A549 (cell line): ENCODE measurements around the gene KCNA3. TPM values are rescaled to one million over a fixed set of nuclear protein-coding genes. Genes with fewer than 3 reads are reported as not detected.

ENCODE experiments used
- ATAC-seq, 2 experiments: fragments of 200-7000 bp in 1 of 2; fragments of >200 bp in 1 of 2; cut with Nextera tagmentation in 1 of 2; cut with Tn5 transposase in 1 of 2; 3 replicates each; pipeline versions ENCODE4 v1.8.0 to v1.9.1; 2018 to 2020; ENCODE audit warnings: mild to moderate bottlenecking in 1 of 2, moderate library complexity in 1 of 2
- CTCF ChIA-PET: fragments of 300-600 bp; sonication (Branson Sonifier 250); formaldehyde crosslinking; extraction: SDS; loops from one replicate; lab custom pipeline; 2021; ENCODE audit warnings: antibody characterized with exemption, inconsistent platforms; lab: Yijun Ruan, JAX
- POLR2A ChIA-PET: fragments of 350-600 bp; formaldehyde crosslinking; extraction: SDS; loops from one replicate; lab custom pipeline; 2021; ENCODE audit warnings: antibody characterized with exemption, inconsistent platforms; lab: Yijun Ruan, JAX
- DNase-seq, 2 experiments: peaks; one replicate each; pipeline versions ENCODE4 v3.0.0 to v3.0.0-alpha.2; 2011 to 2016; ENCODE audit warnings: low read depth in 1 of 2, low spot score in 1 of 2
- FAIRE-seq: peaks from 2 replicates; lab custom pipeline; 2011; peaks lifted over from hg19 to GRCh38; lab: Jason Lieb, UNC
- H3K27ac ChIP-seq, 2 experiments: fragments of >200 bp; sonication (Bioruptor Twin); formaldehyde crosslinking; 3 replicates each; pipeline ENCODE4 v1.5.1; 2016 to 2017
- H3K4me1 ChIP-seq: fragments of >200 bp; sonication (Bioruptor Twin); formaldehyde crosslinking; 3 replicates; pipeline ENCODE4 v1.6.1; 2016
- H3K4me2 ChIP-seq: fragments of >200 bp; sonication (Bioruptor Twin); formaldehyde crosslinking; 3 replicates; pipeline ENCODE4 v1.6.1; 2016
- H3K4me3 ChIP-seq: fragments of >200 bp; sonication (Bioruptor Twin); formaldehyde crosslinking; 3 replicates; pipeline ENCODE4 v1.5.1; 2016
- H3K9me3 ChIP-seq: fragments of >200 bp; sonication (Bioruptor Twin); formaldehyde crosslinking; 3 replicates; pipeline ENCODE4 v1.6.1; 2016
- ATOH8 ChIP-seq: fragments of 250-450 bp; sonication (Bioruptor Pico); IDR thresholded peaks from 2 replicates; pipeline ENCODE4 v1.5.0; 2020; ENCODE audit warnings: low read depth, mild to moderate bottlenecking, moderate library complexity
- BHLHE40 ChIP-seq: IDR thresholded peaks from 2 replicates; pipeline ENCODE4 v1.6.1; 2012; ENCODE audit warnings: low read depth, low read length, inconsistent platforms
- CBX2 ChIP-seq: fragments of 200-600 bp; sonication (generic); IDR thresholded peaks from 2 replicates; pipeline ENCODE4 v1.6.1; 2016; ENCODE audit warnings: low read depth, mild to moderate bottlenecking, borderline replicate concordance
- EP300 ChIP-seq, 2 experiments: fragments of >200 bp; sonication (Bioruptor Twin); formaldehyde crosslinking; IDR thresholded peaks; 2 replicates in 1 of 2; 3 replicates in 1 of 2; pipeline ENCODE4 v1.6.1; 2016 to 2017
- ESRRA ChIP-seq: fragments of 150-350 bp; IDR thresholded peaks from 2 replicates; pipeline ENCODE4 v1.6.1; 2014; ENCODE audit warnings: mild to moderate bottlenecking, low read length, borderline replicate concordance
- FOSL2 ChIP-seq, 2 experiments: fragments of 450-650 bp in 1 of 2; fragments of >200 bp in 1 of 2; sonication (Bioruptor Twin) in 1 of 2; formaldehyde crosslinking; IDR thresholded peaks; 2 replicates each; pipeline versions ENCODE4 v1.5.0 to v1.6.1; 2016 to 2020; ENCODE audit warnings: mild to moderate bottlenecking in 1 of 2, moderate library complexity in 1 of 2
- GATA3 ChIP-seq: IDR thresholded peaks from 2 replicates; pipeline ENCODE4 v1.6.1; 2012; ENCODE audit warnings: borderline replicate concordance
- HDAC2 ChIP-seq: fragments of 200-600 bp; sonication (generic); IDR thresholded peaks from 2 replicates; pipeline ENCODE4 v1.6.1; 2016
- HEYL ChIP-seq: fragments of 250-450 bp; sonication (Bioruptor Pico); IDR thresholded peaks from 2 replicates; pipeline ENCODE4 v1.8.0; 2021; ENCODE audit warnings: mild to moderate bottlenecking, moderate library complexity
- HOXA7 ChIP-seq: fragments of 250-450 bp; sonication (Bioruptor Pico); IDR thresholded peaks from 2 replicates; pipeline ENCODE4 v1.5.0; 2020; ENCODE audit warnings: mild to moderate bottlenecking, moderate library complexity
- HOXB13 ChIP-seq: fragments of 250-450 bp; sonication (Bioruptor Pico); IDR thresholded peaks from 2 replicates; pipeline ENCODE4 v1.5.0; 2020; ENCODE audit warnings: low read depth, mild to moderate bottlenecking, moderate library complexity
- MYC ChIP-seq: IDR thresholded peaks from 2 replicates; pipeline ENCODE4 v1.6.1; 2012; ENCODE audit warnings: mild to moderate bottlenecking, inconsistent platforms, low read length, improper control_type of control experiment, borderline replicate concordance
- PBX3 ChIP-seq: IDR thresholded peaks from 2 replicates; pipeline ENCODE4 v1.6.1; 2012
- PHF8 ChIP-seq: fragments of 200-600 bp; sonication (generic); IDR thresholded peaks from 2 replicates; pipeline ENCODE4 v1.6.1; 2016; ENCODE audit warnings: low read depth, mild to moderate bottlenecking, antibody characterized with exemption, moderate library complexity, borderline replicate concordance
- POLR2AphosphoS2 ChIP-seq: conservative IDR thresholded peaks from 2 replicates; pipeline ENCODE4 v1.6.1; 2012; ENCODE audit warnings: low read length, improper control_type of control experiment, inconsistent platforms
- REST ChIP-seq: fragments of 200-600 bp; sonication (generic); IDR thresholded peaks from 2 replicates; pipeline ENCODE4 v1.6.1; 2016; ENCODE audit warnings: antibody characterized with exemption, mild to moderate bottlenecking, moderate library complexity
- SREBF2 ChIP-seq: fragments of 450-650 bp; IDR thresholded peaks from 2 replicates; pipeline ENCODE4 v1.6.1; 2014; ENCODE audit warnings: mild to moderate bottlenecking, moderate library complexity
- TFCP2L1 ChIP-seq: fragments of 250-450 bp; sonication (Bioruptor Pico); IDR thresholded peaks from 2 replicates; pipeline ENCODE4 v1.5.0; 2021; ENCODE audit warnings: mild to moderate bottlenecking
- ZFP36 ChIP-seq: fragments of 450-650 bp; IDR thresholded peaks from 2 replicates; pipeline ENCODE4 v1.6.1; 2014; ENCODE audit warnings: borderline replicate concordance; ENCODE audit not compliant: partially characterized antibody
- WGBS: methylation state at CpG from one replicate; pipeline ENCODE4 v1.1.6; 2017; ENCODE audit errors: missing lambda C conversion rate; 5-methylcytosine and 5-hydroxymethylcytosine counted together
- polyA plus RNA-seq, 4 experiments: library from polyadenylated mRNA; depleted of rRNA in 3 of 4; stranded (reverse); fragments of >200 nt; fragmentation: RNase III in 1 of 4; extraction: RNeasy Plus Mini Kit Qiagen cat#74134 plus additional on column Dnase treatment in 1 of 4; gene quantifications; 2 replicates in 3 of 4; 3 replicates in 1 of 4; pipeline ENCODE4 v1.2.3, GENCODE V29; 2011 to 2017
- TF ChIP-seq, protein P1 (sequence below): fragments of >200 bp; sonication (Bioruptor Twin); formaldehyde crosslinking; IDR thresholded peaks from 3 replicates; pipeline ENCODE4 v1.6.1; 2016
- TF ChIP-seq, protein P2 (sequence below): fragments of 150-350 bp; IDR thresholded peaks from 2 replicates; pipeline ENCODE4 v1.6.1; 2014; ENCODE audit warnings: low read depth, mild to moderate bottlenecking, low read length
- TF ChIP-seq, protein P3 (sequence below): fragments of 450-650 bp; IDR thresholded peaks from 2 replicates; pipeline ENCODE4 v1.6.1; 2014; ENCODE audit warnings: antibody characterized with exemption
- TF ChIP-seq, protein P4 (sequence below): fragments of >200 bp; sonication (Bioruptor Twin); formaldehyde crosslinking; IDR thresholded peaks from 3 replicates; pipeline ENCODE4 v1.5.1; 2016

The KCNA3 gene
- polyA plus RNA-seq, 2 of the 4 experiments (the other 2 are of a cell fraction): not detected

GRCh38 chr1:110708974-110709440, 34.3 kb upstream of the KCNA3 start:
- WGBS: 58% methylated on average over 1 of the region's 1 CpG
- H3K4me1 ChIP-seq: no peaks in the 10 kb centered on the region
- ChIA-PET CTCF (no interaction called here), POLR2A (no interaction called here)
- DNase-seq (no peak), FAIRE-seq (no peak), ATAC-seq (no peak)
- TF ChIP-seq PBX3 (no peak), FOSL2 (IDR thresholded peaks at IDR 0.05) (no peak), FOSL2 (CRISPR knock-in tag; IDR thresholded peaks at IDR 0.05) (no peak), HDAC2 (no peak), MYC (no peak), ATOH8 (no peak), POLR2AphosphoS2 (no peak), GATA3 (no peak), EP300 (IDR thresholded peaks at IDR 0.05) (no peak), PHF8 (no peak), TFCP2L1 (no peak)
- TF ChIP-seq, protein P1, sequence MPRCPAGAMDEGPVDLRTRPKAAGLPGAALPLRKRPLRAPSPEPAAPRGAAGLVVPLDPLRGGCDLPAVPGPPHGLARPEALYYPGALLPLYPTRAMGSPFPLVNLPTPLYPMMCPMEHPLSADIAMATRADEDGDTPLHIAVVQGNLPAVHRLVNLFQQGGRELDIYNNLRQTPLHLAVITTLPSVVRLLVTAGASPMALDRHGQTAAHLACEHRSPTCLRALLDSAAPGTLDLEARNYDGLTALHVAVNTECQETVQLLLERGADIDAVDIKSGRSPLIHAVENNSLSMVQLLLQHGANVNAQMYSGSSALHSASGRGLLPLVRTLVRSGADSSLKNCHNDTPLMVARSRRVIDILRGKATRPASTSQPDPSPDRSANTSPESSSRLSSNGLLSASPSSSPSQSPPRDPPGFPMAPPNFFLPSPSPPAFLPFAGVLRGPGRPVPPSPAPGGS: no peak
- TF ChIP-seq, protein P2, sequence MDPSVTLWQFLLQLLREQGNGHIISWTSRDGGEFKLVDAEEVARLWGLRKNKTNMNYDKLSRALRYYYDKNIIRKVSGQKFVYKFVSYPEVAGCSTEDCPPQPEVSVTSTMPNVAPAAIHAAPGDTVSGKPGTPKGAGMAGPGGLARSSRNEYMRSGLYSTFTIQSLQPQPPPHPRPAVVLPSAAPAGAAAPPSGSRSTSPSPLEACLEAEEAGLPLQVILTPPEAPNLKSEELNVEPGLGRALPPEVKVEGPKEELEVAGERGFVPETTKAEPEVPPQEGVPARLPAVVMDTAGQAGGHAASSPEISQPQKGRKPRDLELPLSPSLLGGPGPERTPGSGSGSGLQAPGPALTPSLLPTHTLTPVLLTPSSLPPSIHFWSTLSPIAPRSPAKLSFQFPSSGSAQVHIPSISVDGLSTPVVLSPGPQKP: no peak
- TF ChIP-seq, protein P3, sequence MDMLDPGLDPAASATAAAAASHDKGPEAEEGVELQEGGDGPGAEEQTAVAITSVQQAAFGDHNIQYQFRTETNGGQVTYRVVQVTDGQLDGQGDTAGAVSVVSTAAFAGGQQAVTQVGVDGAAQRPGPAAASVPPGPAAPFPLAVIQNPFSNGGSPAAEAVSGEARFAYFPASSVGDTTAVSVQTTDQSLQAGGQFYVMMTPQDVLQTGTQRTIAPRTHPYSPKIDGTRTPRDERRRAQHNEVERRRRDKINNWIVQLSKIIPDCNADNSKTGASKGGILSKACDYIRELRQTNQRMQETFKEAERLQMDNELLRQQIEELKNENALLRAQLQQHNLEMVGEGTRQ: no peak
- H3K4me3 ChIP-seq: no peak overlapping the region
- no peaks in the 10 kb centered on the region for H3K9me3 ChIP-seq
- no peak overlapping the region for H3K27ac ChIP-seq
- H3K4me2 ChIP-seq: no peak overlapping the region

GRCh38 chr1:110707232-110707631, 32.5 kb upstream of the KCNA3 start:
- TF ChIP-seq CBX2: no peak
- no peak for TF ChIP-seq SREBF2
- no peak for TF ChIP-seq POLR2AphosphoS2
- TF ChIP-seq, all 56 proteins: peak for 0
- Histone ChIP-seq H3K4me1 (no peaks in the 10 kb centered on the region), H3K4me2 (no peak overlapping the region), H3K9me3 (no peaks in the 10 kb centered on the region), H3K4me3 (no peak overlapping the region), H3K27ac (no peak overlapping the region)
- ATAC-seq (no peak), DNase-seq (no peak), FAIRE-seq (no peak)
- ChIA-PET POLR2A (no interaction called here), CTCF (no interaction called here)
- 8% methylated on average over 2 of the region's 2 CpGs for WGBS

GRCh38 chr1:110706621-110707020, 31.9 kb upstream of the KCNA3 start:
- WGBS: 0% methylated on average over 1 of the region's 1 CpG
- CTCF ChIA-PET: interaction anchor here (0.7 kb wide), 1 partner anchor 27 kb away, joined by 3 read pairs; no protein-coding TSS in a partner anchor
- FAIRE-seq: no peak
- no peak for TF ChIP-seq HOXA7 (CRISPR knock-in tag)
- TF ChIP-seq HEYL (CRISPR knock-in tag): no peak
- TF ChIP-seq ESRRA: no peak
- no peak for TF ChIP-seq MYC
- no peak for TF ChIP-seq BHLHE40
- TF ChIP-seq, protein P4, sequence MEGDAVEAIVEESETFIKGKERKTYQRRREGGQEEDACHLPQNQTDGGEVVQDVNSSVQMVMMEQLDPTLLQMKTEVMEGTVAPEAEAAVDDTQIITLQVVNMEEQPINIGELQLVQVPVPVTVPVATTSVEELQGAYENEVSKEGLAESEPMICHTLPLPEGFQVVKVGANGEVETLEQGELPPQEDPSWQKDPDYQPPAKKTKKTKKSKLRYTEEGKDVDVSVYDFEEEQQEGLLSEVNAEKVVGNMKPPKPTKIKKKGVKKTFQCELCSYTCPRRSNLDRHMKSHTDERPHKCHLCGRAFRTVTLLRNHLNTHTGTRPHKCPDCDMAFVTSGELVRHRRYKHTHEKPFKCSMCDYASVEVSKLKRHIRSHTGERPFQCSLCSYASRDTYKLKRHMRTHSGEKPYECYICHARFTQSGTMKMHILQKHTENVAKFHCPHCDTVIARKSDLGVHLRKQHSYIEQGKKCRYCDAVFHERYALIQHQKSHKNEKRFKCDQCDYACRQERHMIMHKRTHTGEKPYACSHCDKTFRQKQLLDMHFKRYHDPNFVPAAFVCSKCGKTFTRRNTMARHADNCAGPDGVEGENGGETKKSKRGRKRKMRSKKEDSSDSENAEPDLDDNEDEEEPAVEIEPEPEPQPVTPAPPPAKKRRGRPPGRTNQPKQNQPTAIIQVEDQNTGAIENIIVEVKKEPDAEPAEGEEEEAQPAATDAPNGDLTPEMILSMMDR: no peak
- TF ChIP-seq REST: no peak
- no peak for TF ChIP-seq FOSL2 (IDR thresholded peaks at IDR 0.05)
- no peak for TF ChIP-seq FOSL2 (CRISPR knock-in tag; IDR thresholded peaks at IDR 0.05)
- TF ChIP-seq HOXB13: no peak
- no peak for TF ChIP-seq ZFP36

More at GRCh38 chr1:110706621-110707020, 31.9 kb upstream of the KCNA3 start:
- no peak for DNase-seq
- POLR2A ChIA-PET: no interaction called here
- no peak for ATAC-seq
- H3K4me3 ChIP-seq: no peak overlapping the region
- H3K27ac ChIP-seq: no peak overlapping the region
- H3K4me1 ChIP-seq: no peaks in the 10 kb centered on the region
- H3K9me3 ChIP-seq: no peaks in the 10 kb centered on the region
- no peak overlapping the region for H3K4me2 ChIP-seq
